HG02938 (cell line): ENCODE results near the gene LYRM9.
"Not testable (repeated sequence)": the region's sequence is repeated elsewhere in the genome, so short reads cannot be mapped to it uniquely, and the experiment has no call there.

Experiments used
- ATAC-seq: cut with Tn5 transposase; IDR thresholded peaks from one replicate; pipeline ENCODE4 v1.9.1; 2021; ENCODE audit warnings: mild to moderate bottlenecking, moderate library complexity; ENCODE audit not compliant: unreplicated experiment

The LYRM9 gene

GRCh38 chr17:27878776-27879562 lies 14.2 kb downstream of the LYRM9 start:
- ATAC-seq = no peak

GRCh38 chr17:27873746-27874145 lies 19.4 kb downstream of the LYRM9 start:
- ATAC-seq = no peak

DNA sequence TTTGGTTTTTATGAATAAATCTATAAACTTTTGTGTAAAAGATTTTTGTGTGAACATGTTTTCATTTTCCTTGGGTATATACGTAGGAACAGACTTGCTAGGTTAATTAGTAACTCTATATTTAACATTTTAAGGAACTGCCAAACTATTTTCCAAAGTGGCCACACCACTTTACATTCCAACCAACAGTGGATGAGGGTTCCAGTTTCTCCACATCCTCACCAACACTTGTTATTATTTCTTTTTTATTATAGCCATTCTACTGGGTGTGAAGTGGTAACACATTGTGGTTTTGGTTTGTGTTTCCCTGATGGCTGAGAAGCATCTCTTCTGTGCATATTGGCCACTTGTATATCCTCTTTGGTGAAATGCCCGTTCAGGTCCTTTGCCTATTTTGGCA lies 20.0 kb downstream of the LYRM9 start:
- no peak for ATAC-seq

GRCh38 chr17:27872776-27873175 lies 20.4 kb downstream of the LYRM9 start:
- ATAC-seq = no peak

DNA sequence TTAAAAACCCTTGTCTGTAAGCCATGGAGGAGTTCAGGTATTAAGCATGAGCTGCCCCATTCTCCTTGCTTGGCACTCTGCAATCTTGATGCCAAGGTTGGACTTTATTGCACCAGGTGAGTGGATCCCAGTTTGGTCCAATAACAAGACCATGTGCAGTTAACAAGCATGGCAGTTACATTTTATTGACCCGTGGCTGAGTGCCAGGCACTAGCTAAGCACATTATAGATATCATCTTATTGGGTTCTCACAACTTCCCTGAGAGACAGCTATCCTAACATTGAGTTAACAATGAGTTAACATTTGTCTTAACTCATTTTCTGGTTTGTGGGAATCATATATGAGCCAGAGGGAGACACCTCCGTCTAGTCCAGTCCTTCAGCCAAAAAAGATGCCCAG lies 21.8 kb downstream of the LYRM9 start:
- ATAC-seq = no peak

DNA sequence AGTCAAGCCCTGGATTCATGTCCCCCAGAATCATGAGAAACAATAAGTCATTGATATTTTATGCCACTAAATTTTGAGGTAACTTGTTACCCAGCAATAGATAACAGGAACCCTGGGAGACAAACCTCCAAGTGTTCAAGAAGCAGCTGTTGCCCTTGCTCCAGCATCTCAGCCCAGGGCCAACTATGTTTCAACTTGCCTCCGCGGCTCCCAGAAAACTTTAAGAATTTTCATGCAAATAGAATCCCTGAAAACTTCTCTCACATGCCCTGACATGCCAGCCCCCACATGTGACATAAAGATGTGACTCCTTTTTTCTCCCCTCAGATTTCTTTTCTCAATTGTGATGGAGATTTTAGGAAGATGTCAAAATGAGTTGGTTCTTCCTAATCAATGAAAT lies 22.8 kb downstream of the LYRM9 start:
- no peak for ATAC-seq

DNA sequence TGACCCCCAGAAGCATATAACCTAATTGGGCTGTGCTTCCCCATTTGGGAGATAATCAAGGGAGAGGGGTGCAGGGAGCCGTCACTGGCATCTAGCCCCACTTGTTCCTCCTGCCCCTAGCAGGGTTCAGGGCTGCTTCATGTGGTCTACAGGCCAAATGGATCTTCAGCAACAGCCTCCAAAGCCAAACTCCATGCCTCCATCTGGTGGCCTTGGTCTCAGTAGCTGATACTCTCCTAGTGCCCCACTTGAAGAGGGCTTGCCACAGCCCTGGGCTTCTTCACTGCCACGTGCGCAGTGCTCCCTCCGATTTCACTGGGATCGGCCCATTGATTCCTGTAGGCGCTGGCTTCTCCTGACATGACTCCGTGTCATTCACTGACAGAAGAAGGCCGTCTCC lies 24.6 kb downstream of the LYRM9 start:
- no peak for ATAC-seq

DNA sequence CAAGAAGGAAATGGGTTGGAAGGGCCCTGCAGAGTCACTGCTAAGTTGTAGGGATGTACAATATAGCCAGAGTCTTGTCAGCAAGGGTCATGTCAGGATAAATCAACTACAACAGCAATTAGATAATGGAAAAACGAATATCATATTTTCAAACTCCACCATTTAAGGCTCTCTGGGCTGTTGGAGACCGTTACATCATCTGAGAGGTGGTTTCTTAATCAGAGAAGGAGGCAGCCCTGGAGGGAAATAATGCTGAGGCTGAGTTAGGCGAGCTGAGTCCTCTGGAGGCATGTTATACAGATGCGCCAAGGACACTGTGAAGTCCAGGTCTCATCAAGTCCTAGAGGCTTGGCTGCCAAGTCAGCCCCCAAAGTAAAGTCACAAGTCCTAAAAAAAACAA lies 30.3 kb downstream of the LYRM9 start:
- no peak for ATAC-seq

DNA sequence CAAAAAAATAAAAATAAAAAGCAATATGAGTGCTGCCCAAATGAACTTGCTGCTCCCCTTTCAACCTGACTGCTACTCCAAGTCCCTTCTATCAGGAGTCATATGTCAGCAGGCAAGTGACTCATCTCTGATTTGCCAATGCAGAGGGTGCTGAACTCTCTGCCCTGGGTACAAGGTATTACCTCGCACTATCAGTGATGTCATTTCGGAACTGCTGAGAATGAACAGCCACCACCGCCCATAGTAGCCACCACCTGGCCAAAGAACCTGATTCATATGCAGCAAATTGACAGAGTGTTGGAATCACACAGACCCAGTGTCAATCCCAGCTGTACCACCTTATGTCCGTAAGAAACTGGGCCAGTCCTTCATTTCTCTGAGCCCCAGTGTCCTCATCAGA lies 31.2 kb downstream of the LYRM9 start:
- no peak for ATAC-seq

- no peak for ATAC-seq
Measured at GRCh38 chr17:27860971-27861664, 32.0 kb downstream of the LYRM9 start.

DNA sequence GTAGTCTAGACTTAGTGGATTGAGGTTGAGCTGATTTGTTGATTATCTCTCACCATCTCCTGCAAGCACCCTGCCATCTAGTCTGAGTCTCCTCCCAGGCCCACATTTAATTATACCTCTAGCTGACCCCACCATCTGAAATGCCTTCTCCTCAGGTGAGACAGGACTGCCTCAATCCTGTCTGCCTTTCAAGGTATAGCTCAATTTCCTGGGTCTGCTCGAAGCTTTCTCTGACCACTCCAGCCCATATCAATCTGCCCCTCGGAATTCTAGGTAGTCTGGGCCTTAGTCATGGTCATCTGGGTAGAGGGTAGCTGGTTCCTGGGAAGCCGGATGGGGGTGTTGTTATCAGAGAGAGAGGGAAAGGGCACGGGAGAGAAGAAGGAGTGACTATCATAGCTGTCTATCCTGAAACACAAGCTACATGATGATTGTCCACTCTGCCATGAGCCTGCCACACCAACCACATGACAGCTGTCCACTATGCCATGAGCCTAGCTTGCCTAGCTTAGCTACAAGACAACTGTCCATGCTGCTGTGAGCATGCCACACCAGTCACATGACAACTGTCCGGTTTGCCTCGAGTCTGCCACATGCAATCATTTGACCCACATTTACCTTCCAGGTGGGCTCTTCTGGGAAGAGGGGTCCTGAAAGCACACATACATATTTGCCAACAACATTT lies 34.4 kb downstream of the LYRM9 start:
- no peak for ATAC-seq

DNA sequence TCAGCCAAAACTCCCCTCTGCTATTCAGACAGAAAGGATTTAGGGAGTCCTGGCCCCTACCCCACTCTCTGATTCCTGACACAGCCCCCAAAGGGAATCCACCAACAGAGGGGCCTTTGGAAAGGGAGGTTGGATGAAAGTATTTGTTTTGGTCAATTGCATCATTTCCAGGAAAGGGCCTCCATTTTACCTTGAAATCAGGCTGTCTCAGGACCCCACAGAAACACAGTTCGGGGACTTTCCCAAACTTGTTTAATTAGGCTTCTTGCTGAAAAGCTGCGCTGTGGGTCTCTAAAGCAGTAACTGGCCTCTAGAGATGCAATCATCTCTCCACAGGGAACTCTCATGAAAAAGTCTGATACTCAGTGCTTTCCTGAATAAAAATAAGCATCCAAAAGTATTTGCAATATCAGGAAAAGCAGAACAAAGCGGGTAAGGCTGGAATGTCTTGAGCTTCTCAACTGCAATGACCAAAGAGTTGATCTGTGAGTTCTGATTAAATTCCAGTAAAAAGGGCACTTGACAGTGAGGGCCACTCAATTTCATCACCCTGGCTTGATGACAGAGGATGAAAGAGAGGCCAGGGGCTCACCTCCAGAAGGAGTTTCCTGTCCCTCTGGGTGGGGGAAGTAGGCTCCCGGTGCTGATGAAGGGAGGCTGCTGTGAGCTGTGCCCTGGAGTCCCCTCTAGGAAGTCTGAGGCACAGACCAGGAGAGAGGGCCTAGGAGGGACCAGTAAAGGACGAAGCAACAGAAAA lies 36.3 kb downstream of the LYRM9 start:
- ATAC-seq = no peak

DNA sequence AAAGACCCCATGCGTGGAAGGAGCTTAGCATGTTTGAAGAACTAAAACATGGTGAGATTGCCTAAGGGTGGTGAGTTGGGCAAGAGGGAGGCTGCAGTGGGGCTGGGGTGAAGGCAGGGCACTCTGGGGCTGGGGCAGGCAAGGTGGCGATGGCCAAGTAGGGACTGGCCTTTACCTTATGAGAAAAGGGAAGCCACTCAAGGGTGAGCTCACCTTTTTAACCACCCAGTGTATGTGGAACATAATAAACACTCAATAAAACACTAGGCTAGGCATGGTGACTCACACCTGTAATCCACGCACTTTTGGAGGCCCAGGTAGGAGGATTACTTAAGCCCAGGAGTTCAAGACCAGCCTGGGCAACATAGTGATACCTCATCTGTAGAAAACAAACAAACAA lies 37.7 kb downstream of the LYRM9 start:
- ATAC-seq = no peak

DNA sequence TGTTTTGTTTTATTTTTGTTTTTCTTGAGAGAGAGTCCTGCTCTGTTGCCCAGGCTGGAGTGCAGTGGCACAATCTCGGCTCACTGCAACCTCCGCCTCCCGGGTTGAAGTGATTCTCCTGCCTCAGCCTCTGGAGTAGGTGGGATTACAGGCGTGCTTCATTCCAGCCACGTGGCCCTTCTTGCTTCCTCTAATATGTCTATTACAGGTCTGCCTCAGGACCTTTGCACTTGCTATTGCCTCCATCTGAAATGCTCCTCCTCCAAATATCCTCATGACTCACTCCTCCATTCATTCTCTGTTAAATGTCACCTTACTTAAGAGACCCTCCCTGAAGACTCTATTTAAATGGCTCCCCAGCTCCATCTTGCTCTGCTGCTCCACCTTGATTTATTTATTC lies 39.0 kb downstream of the LYRM9 start:
- ATAC-seq = no peak

DNA sequence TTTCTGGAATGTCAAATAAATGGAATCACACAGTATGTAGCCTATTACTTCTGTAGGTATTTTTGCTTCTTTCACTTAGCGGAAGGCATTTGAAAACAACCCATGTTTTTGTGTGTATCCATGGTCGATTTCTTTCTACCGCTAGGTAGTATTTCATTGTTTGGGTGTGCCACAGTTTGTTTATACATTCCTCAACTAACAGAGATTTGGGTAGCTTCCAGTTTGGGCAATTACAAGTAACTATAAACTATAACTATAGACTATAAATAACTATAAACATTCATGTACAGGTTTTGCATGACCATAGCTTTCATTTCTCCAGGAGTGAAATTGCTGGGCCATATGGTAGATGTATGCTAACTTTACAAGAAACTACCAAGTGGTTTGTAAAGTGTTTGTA lies 40.1 kb downstream of the LYRM9 start:
- no peak for ATAC-seq

DNA sequence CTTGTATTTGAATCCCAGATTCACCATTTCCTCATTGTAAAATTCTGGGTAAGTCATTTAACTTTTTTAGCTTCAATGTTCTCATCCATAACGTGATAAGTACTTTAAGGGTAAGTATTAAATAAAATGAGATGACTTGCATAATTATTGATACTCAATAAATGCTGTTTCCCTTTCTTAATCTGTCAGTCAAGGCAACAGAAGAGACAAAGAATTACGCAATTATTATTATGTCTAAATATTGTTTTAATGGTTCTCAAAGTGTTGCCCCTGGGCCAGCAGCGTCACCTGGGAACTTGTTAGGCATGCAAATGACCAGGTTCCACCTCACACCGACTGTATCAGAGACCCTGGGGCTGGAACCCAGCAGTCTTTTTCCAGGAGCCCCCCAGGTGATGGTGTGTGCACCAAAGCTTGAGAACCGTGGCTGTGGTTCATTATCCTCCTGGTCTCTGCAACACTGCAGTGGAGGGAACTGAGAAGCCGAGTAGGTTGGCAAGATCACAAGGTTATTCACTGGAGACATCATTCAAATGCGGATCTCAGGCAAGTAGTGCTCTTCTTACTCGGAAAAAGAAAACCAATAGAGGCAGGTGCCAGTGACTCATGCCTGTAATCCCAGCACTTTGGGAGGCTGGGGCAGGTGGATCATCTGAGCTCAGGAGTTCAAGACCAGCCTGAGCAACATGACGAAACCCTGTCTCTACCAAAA lies 43.5 kb downstream of the LYRM9 start:
- no peak for ATAC-seq

DNA sequence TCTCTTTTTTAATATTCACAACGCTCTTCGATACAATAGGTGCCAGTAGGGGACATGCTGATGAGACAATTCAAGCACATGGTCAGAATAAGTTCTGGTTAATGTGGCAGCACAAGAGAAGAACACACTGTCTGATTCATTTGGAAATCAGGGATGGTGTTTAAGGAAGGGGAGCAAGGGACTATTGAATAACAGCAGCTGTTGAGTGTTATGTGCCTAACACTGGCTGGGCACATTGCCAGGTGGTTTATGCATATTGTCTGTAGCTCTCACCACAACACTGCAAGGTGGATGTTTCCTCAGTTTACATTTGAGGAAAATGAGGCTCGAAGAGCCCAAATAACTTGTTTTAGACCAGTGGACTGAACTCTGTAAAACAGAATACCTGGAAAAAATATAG lies 44.2 kb downstream of the LYRM9 start:
- no peak for ATAC-seq

DNA sequence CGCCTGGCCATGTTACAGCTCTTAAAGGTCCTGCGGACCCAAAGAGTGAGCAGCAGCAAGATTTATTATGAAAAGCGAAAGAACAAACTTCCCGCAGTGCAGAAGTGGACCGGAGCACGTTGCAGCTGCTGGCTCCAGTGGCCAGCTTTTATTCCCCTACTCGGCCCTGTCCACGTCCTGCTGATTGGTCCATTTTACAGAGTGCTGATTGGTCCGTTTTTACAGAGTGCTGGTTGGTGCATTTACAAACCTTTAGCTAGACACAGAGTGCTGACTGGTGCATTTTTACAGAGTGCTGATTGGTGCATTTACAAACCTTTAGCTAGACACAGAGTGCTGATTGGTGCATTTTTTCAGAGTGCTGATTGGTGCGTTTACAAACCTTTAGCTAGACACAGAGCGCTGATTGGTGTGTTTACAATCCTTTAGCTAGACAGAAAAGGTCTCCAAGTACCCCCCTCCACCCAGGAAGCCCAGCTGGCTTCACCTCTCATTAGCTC lies 46.3 kb downstream of the LYRM9 start:
- ATAC-seq = not testable (repeated sequence)

- no peak for ATAC-seq
Measured at GRCh38 chr17:27846042-27846655, 47.0 kb downstream of the LYRM9 start.
